ENCODE data around the gene PLAGL2. TPM values are rescaled to one million over a fixed set of nuclear protein-coding genes. Genes with fewer than 3 reads are reported as not detected.

PLAGL2 gene
- total and polyA plus RNA-seq, 9 of the 15 experiments (the other 6 are each of a cell fraction or from before 2014, with no cell fraction given), result 3.1 to 24.3 (median 6.4) TPM

DNA sequence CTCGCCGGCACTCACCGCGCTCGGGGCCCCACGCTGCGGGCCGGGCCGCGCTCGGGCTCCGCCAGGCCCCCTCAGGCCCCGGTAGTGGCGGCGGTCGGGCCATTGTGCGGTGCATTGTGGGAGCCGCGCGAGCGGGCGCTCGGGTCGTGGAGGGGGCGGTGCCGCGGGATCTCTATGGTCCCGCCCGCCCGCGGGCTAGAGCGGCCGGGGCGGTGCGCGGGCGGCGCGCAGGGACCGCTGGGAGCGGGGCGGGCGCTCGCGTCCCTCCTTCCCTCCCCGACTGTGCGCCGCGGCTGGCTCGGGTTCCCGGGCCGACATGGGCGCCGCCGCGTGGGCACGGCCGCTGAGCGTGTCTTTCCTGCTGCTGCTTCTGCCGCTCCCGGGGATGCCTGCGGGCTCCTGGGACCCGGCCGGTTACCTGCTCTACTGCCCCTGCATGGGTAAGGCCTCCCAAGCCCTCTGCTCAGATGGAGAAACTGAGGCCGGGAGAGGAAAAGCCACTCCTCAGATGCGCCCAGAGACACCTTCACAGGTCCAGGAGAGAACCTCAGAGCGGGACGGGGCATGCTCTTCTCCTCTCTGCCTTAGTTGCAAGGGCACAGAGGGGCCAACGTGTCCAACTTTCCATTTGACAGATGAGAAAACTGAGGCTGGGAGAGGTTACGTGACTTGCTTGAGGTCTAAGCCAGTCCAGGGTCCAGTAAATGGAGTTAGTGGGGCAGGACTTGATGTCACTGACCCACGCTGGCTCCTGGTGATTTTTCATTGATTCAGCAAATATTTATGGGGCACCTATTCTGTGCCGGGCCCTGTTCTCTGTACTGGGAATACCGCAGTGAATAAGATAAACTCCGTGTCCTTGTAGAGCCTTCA lies at the start of gene PLAGL2, which contains the start of gene POFUT1 (continued):
- TF ChIP-seq RB1 (IDR thresholded peaks at IDR 0.05; ENCODE audit: low read depth) (peak; percentile 98), HDAC1 (IDR thresholded peaks at IDR 0.05) (peak; percentile 8 to 86; a peak in 2 of 4 replicates), NR2C2 (CRISPR knock-in tag; IDR thresholded peaks at IDR 0.05) (no peak), NR2C2 (tag; IDR thresholded peaks at IDR 0.05) (peak; percentile 74), ZFP30 (CRISPR knock-in tag; IDR thresholded peaks at IDR 0.05; ENCODE audit: borderline replicate concordance) (0 out of 2 replicates have a peak, but pooled peaks have one; percentile 16), NONO (IDR thresholded peaks at IDR 0.05; ENCODE audit: low read depth in 2 of 2, low read length in 1 of 2) (peak; percentile 74 to 81; a peak in 3 of 4 replicates), YY1 (IDR thresholded peaks at IDR 0.05; ENCODE audit: borderline replicate concordance in 1 of 3, control insufficient read depth in 1 of 3, extremely low read depth in 1 of 3, insufficient read depth in 3 of 3, insufficient read length in 1 of 3, insufficient replicate concordance in 2 of 3, low read depth in 1 of 3, low read length in 2 of 3) (peak; percentile 56 to 89 (median 84)), MBD2 (IDR thresholded peaks at IDR 0.05; ENCODE audit: borderline replicate concordance, low read depth) (0 out of 2 replicates have a peak, but pooled peaks have one; percentile 50)
- TF ChIP-seq, protein P1, sequence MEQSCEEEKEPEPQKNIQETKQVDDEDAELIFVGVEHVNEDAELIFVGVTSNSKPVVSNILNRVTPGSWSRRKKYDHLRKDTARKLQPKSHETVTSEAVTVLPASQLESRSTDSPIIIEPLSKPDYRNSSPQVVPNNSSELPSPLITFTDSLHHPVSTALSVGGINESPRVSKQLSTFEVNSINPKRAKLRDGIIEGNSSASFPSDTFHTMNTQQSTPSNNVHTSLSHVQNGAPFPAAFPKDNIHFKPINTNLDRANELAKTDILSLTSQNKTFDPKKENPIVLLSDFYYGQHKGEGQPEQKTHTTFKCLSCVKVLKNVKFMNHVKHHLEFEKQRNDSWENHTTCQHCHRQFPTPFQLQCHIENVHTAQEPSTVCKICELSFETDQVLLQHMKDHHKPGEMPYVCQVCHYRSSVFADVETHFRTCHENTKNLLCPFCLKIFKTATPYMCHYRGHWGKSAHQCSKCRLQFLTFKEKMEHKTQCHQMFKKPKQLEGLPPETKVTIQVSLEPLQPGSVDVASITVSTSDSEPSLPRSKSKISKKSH (CRISPR knock-in tag; IDR thresholded peaks at IDR 0.05), result no peak
